Fibroblast of skin of right biceps (primary cell): ENCODE measurements around the gene SHOX.
A peak's percentile ranks its signal among the peaks of the same experiment; 100 is the strongest.
"Not testable (repeated sequence)": the region's sequence is repeated elsewhere in the genome, so short reads cannot be mapped to it uniquely, and the experiment has no call there.

ENCODE experiments used
- DNase-seq: peaks from one replicate; pipeline ENCODE4 v3.0.0-alpha.2; 2013

The SHOX gene

DNA sequence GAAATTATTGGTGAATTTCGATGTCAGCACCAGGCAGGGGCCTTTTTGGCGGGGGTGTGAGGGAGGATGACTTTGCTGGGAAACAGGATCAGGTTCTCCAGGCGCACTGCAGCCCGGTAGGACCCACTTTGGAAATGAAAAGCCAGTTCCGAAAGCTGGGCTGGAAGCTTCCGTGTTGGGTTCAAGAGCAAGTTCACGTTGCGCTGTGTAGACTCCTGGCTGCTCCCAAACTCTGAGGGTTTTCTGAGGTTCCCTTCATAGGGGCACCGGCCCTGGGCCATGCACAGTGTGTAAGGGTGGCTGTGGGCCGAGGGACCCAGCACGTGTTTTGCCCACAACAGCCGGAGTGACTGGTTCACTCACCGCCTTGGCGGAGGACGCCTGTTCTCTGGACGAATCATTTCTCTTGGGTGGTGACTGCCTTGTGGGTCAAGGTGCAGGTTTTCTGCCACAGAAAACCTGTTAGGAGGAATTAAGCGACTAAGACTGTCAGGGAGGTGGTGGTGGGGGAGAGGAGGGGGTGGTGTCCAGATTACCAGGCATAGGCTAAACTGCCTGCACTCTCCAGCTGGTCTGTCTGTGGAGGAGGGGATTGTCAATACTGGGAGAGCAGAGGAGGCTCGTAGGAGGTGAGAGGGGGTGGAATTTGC lies 8.0 kb downstream of the SHOX start:
- DNase-seq = no peak

DNA sequence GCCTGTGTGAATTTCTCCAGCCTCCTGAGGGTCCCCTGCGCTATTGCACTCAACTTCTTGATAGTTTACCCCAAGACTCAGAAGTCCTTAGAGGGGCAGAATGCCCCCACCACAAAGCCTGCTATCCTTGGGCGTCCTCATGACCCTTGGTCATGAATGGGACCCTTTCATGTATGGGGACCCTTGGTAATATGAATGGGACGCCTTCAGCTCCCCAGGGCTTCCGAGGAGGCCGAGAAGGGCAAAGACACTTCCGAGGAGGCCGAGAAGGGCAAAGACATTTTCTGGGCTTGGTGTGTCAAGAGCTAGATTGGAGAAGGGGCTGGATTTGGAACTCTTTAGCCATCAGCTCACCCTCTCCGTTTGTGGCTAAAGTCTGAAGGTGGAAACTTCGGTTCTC lies 8.6 kb downstream of the SHOX start:
- DNase-seq = no peak

DNA sequence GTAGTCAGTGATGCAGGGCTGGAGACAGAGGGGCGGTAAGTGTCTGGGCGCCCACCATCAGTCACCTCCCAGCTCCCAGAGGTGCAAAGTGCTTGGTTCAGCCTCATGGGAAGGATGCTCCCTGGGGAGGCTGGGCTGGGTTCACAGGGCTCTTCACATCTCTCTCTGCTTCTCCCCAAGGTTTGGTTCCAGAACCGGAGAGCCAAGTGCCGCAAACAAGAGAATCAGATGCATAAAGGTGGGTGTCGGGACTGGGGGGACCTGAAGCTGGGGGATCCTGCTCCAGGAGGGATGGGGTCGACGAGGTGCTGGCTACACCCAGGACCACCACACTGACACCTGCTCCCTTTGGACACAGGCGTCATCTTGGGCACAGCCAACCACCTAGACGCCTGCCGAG lies 10.1 kb downstream of the SHOX start:
- DNase-seq = no peak

DNA sequence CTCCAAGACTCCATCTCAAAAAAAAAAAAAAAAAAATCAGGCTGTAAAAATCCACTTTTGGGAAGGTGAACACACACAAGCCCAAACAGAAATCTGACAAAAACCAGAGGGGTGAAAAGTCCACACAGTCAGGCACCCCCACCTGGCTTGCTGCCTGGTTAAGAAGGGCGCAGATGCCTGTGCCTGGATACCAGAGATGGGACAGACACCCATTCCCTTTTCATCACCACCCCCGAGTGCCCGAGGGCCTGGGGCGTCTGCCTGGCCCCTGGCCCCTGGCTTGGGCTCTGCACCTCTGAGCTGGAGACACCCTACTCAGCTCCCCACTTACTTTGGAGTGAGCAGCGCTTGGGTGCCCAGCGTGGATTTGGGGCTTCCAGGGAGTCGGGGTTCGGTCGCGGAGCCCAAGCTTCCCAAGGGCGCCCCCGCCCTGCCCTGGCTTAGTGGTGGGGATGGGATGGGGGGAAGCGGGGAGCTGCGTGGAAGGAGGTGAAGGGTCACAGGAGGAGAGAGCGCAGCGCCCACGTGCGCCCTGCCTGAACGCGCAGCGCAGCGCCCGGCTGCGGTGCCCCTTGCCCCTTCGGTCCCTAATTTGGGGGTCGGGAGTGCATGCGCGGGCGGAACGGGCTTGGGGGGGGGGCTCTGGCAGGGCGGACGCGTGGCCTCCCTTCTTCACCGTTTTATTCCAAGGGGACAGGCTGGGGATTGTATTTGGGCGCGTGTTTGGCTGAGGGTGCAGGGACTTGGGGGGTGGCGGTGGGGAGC lies 11.3 kb downstream of the SHOX start:
- no peak for DNase-seq

DNA sequence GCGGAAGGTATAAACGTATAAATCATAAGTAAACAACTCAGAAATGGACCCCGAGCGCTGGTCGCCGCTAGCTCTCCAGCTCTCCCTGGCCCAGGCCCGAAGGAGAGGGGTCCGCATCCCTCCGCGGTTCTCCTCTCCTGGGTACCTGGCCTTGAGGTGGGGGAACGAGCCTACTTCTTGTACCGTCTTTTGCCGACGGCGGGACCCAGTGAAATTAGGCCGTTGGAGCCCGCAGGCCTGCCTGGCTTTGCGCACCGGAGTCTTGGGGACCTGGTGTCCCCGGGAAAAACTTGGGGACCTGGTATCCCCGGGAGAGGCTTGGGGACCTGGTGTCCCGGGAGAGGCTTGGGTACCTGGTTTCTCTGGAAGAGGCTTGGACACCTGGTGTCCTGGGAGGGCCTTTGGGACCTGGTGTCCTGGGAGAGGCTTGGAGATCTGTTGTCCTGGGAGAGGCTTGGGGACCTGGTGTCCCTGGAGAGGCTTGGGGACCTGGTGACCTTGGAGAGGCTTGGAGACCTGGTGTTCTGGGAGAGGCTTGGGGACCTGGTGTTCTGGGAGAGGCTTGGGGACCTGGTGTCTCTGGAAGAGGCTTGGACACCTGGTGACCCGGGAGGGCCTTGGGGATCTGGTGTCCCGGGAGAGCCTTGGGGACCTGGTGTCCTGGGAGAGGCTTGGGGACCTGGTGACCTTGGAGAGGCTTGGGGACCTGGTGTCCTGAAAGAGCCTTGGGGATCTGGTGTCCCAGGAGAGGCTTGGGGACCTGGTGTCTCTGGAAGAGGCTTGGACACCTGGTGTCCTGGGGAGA lies 12.0 kb downstream of the SHOX start:
- no peak for DNase-seq

DNA sequence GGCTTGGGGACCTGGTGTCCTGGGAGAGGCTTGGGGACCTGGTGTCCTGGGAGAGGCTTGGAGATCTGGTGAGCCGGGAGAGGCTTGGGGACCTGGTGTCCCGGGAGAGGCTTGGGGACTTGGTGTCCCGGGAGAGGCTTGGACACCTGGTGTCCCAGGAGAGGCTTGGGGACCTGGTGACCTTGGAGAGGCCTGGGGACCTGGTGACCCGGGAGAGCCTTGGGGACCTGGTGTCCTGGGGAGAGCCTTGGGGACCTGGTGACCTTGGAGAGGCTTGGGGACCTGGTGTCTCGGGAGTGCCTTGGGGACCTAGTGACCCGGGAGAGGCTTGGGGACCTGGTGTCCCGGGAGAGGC lies 12.6 kb downstream of the SHOX start:
- no peak for DNase-seq

DNA sequence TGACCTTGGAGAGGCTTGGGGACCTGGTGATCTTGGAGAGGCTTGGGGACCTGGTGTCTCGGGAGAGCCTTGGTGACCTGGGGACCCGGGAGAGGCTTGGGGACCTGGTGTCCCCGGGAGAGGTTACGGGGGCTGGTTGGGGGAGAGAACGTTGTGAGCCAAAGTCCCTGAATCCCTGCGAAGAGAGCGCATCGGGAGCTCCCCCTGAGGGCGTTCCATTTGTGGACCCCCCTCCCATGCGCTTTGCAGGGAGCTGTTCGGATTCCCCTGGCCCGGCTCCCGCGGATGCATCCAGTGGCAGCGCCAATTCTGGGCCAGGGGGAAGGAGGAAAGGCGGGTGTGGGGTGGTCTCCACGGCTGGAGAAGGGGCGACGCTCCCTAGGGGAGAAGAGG lies 13.3 kb downstream of the SHOX start:
- DNase-seq = no peak

DNA sequence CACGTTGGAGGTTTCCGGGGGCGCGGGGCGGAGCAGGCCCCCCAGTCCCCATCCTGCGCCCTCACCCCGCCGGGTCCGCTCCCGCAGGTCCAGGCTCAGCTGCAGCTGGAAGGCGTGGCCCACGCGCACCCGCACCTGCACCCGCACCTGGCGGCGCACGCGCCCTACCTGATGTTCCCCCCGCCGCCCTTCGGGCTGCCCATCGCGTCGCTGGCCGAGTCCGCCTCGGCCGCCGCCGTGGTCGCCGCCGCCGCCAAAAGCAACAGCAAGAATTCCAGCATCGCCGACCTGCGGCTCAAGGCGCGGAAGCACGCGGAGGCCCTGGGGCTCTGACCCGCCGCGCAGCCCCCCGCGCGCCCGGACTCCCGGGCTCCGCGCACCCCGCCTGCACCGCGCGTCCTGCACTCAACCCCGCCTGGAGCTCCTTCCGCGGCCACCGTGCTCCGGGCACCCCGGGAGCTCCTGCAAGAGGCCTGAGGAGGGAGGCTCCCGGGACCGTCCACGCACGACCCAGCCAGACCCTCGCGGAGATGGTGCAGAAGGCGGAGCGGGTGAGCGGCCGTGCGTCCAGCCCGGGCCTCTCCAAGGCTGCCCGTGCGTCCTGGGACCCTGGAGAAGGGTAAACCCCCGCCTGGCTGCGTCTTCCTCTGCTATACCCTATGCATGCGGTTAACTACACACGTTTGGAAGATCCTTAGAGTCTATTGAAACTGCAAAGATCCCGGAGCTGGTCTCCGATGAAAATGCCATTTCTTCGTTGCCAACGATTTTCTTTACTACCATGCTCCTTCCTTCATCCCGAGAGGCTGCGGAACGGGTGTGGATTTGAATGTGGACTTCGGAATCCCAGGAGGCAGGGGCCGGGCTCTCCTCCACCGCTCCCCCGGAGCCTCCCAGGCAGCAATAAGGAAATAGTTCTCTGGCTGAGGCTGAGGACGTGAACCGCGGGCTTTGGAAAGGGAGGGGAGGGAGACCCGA lies 14.0 kb downstream of the SHOX start:
- no peak for DNase-seq

DNA sequence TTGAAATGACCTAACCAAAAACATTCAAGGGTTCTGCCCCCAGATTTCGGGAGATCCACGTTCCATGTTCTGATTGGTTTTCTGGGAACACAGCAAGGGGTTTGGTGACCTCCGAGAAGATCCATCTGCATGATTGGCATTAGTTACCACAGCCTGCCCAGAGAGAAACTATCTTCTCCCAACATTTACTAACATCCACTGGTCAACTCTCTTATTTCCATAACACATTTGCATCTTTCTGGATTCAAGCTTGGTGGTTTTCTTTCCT lies 15.6 kb downstream of the SHOX start:
- DNase-seq = no peak

DNA sequence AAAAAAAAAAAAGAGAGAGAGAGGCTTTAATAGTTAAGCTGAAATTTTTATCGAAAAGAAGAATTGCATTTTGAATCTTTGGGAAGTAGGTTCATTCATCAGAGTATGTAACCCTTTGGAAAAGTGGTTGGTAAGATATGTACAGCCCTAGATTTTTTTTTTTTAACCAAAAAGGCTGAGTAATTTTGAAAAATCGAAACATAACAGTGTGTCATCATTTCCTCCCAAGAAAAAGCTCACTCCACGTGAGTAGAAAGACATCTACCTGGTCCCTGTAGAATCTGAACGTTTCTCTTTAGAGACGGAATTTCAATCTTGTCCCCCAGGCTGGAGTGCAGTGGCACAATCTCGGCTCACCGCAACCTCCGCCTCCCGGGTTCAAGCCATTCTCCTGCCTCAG lies 16.2 kb downstream of the SHOX start:
- no peak for DNase-seq

- DNase-seq = no peak
These were observed 18.6 kb downstream of the SHOX start for GRCh38 chrX:649166-649565.

DNA sequence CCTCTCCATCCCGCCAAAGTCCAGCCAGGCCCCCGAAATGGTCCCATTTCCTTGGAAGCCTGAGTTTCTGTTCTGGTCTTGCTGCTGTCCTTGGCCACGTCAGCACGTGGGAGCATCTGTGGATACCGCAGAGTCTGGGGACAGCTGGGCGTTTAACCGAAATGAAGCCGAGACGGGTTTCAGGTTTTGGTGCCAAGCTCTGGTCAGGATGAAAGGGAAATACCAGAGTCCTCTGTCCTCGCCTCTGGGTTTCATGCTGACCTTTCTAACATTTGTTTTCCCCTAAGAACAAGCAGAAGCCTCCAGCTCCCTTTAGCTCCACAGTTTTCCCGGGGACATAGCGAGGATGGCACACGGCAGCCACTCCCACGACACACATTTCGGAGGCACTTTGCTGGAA lies 19.7 kb downstream of the SHOX start:
- DNase-seq = no peak

- DNase-seq = no peak
These were observed 20.2 kb downstream of the SHOX start for GRCh38 chrX:650811-651210.

DNA sequence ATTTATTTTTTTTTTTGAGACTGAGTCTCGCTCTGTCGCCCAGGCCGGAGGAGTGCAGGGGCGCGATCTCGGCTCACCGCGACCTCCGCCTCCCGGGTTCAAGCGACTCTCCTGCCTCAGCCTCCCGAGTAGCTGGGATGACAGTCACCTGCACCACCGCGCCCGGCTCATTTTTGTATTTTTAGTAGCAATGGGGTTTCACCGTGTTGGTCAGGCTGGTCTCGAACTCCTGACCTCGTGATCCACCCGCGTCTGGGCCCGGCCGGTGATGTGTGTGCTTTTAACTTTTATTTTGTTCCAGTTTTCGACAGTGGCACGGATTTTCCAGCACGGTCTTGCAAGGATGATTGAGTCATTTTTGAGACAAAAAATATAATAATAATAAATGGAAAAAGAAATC lies 21.3 kb downstream of the SHOX start:
- DNase-seq = not testable (repeated sequence)

DNA sequence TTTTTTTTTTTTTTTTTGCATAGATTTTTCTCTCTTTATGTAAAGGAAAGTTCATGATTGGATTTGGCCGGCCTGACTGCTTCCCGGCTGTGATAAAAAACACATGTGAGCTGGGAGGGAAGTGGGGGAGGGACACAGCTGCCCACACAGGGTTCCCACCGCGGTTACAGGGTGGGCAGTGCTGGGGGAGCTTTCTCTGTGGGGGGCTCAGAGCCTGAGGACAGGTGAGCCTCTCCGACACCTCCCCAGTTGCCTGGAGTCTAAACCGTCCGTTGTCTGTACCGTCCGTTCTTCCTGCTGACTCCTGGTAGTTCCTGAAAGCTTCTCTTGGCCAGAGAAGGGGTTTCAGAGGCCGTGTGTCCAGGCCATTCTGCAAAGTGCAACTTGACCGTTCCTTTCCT lies 21.8 kb downstream of the SHOX start:
- no peak for DNase-seq

DNA sequence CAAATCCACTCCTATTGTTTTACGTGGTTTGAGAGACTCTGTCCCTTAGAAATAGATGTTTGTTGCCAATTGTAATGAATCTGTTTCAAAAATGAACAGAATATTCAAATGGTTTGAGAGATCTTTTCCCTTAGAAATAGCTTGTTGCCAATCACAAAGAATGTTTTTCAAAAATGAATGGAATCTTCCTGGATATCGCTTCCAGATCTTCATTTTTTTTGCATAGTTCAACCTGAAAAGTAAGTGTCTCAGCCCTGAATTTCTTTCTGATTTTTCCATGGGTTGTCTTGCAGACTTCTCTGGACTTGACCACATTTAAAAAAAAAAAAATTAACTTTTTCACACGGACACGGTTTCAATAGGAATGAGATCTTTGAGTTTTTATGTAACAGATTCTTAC lies 22.7 kb downstream of the SHOX start:
- DNase-seq = no peak

DNA sequence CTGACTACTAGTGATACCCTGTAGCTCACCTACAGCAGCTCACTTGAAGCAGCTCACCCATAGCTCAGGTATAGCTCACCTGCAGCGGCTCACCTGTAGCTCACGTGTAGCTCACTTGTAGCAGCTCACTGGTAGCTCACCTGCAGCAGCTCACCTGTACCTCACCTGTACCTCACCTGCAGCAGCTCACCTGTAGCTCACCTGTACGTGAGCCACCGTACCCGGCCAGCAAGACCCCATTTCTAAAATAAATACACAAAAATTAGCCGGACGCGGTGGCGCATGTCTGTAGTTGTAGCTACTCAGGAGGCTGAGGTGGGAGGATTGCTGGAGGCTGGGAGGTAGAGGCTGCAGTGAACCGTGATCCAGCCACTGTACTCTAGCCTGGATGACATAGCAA lies 30.6 kb downstream of the SHOX start:
- DNase-seq = no peak

DNA sequence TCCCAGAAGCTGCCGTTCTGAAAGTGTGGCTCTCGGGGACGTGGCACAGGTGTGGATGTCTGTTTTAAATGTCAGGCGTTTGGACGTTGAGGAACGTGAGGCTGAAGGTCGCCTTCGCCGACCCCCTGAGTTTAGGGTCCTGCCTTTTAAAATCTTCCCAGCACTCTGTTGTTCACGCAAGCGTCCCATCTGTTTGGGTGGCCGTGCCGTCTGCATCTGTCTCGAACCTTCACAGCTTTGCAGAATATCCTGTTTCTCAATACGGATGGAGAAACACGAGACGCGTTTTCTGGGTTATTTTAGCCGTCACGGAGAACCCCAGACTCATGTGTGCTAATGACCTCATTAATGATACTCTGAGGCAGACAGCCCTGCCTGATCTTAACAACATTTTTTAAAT lies 31.5 kb downstream of the SHOX start:
- DNase-seq = no peak

DNA sequence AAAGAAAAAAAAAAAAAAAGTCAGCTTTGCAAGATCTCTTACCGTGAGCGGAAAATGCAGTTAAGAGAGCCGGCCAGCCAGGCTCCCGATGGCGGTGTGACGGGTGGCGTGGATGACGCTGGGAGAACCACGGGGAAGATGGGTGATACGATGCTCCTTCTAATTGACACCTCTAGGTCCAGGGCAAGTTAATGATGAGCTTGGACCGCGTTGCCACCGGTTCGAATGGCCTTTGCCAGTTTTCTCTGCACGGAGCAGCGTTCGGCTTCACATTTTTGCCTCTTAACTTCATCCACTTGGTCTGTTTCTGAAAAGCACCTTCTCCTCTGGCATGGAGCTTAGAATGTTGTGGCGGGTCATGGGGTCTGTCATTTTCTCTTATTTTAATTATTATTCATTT lies 33.2 kb downstream of the SHOX start:
- DNase-seq = no peak

GRCh38 chrX:666762-667720 lies 36.5 kb downstream of the SHOX start:
- peak; percentile 45 for DNase-seq

- no peak for DNase-seq
These were observed 40.1 kb downstream of the SHOX start for GRCh38 chrX:670645-671044.

GRCh38 chrX:672931-673330 lies 42.3 kb downstream of the SHOX start:
- DNase-seq = no peak
